Measurements from ENCODE around the gene ADGRA1.
"Not testable (repeated sequence)": the region's sequence is repeated elsewhere in the genome, so short reads cannot be mapped to it uniquely, and the experiment has no call there.

Gene ADGRA1

DNA sequence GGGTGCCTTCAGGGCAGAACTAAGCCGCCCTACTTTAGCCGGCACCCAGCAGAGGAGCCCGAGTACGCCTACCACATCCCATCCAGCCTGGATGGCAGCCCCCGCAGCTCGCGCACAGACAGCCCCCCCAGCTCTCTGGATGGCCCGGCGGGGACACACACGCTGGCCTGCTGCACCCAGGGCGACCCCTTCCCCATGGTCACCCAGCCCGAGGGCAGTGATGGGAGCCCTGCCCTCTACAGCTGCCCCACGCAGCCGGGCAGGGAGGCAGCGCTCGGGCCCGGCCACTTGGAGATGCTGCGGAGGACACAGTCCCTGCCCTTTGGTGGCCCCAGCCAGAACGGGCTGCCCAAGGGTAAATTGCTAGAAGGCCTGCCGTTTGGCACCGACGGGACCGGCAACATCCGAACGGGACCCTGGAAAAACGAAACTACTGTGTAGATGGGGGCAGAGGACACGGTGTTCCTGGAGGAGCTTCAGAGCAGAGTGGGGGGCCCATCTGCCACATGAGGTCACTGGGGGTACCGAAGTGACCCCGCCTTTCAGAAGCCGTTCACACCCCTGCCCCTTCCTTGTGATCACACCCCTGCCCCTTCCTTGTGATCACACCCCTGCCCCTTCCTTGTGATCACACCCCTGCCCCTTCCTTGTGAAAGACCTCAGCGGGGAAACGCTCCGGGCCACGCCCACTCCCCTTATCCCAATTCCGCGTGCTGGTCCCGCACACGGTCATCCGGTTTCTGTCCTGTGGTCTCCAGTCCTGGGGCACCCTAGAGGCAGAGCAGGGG lies 41.5 kb downstream of the ADGRA1 start:
- DNase-seq, result no peak

- no peak for DNase-seq
Observed at GRCh38 chr10:133129859-133130495, 42.3 kb downstream of the ADGRA1 start.

- no peak for DNase-seq
Observed at GRCh38 chr10:133130602-133131001, 42.9 kb downstream of the ADGRA1 start.

- DNase-seq, result no peak
Observed at GRCh38 chr10:133131053-133131452, 43.3 kb downstream of the ADGRA1 start.

DNA sequence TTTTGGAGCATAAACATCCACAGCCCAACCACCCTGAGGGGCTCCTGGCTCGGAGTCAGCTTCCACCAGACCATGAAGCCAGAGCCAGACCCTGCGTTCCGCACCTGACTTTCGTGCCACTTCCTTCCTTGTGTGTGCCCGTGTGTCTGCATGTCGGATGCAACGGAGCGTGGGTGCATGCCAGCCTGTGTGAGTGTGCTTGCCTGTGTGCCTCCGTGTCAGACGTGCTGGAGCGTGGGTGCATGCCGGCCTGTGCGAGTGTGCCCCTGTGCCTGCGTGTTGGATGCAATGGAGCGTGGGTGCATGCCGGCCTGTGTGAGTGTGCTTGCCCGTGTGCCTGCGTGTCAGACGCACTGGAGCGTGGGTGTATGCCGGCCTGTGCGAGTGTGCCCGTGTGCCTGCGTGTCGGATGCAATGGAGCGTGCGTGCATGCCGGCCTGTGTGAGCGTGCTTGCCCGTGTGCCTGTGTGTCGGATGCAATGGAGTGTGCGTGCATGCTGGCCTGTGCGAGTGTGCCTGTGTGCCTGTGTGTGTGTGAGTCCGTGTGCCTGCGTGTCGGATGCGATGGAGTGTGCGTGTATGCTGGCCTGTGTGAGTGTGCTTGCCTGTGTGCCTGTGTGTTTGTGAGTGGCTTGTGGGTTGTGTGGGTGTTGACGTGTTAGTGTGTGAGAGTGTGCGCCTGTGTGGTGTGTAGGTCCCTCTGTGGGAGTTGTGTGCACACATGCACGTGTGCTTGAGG lies 44.2 kb downstream of the ADGRA1 start:
- DNase-seq, result no peak

GRCh38 chr10:133132473-133133291 lies 45.0 kb downstream of the ADGRA1 start:
- no peak for DNase-seq

- no peak for DNase-seq
Observed at GRCh38 chr10:133133471-133134231, 45.9 kb downstream of the ADGRA1 start.

DNA sequence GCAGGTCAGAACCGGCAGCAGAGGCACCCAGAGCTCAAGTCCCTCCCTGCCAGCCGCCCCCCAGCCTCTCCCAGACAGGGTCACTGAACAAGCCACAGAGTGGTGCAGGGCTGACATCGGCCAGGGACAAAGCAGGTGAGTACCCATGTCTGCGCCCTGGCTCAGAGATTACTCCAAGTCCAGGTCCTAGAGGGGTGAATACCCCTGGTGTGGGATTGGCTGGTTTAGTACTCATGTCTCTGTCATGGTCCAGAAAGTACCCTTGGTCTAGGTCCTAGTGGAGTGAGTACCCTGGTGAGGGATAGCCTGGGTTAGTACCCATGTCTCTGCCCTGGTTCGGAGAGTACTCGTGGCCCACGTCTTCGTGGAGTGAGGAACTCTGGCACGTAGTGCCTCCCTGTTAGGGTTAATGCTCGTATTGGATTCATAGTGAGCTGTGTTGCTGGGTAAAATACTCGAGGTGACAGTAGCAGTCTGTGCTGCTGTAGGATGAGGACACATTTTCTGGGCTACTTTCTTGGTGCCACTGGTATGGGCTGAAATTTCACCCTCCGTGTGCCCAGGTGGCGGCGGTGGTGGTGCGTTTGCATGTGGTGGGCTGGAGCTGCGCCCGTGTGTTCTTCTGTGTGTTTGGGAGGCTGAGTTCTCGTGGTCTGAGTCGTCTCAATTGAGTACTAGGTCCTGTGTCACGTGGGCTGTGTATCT lies 46.8 kb downstream of the ADGRA1 start:
- DNase-seq, result no peak

DNA sequence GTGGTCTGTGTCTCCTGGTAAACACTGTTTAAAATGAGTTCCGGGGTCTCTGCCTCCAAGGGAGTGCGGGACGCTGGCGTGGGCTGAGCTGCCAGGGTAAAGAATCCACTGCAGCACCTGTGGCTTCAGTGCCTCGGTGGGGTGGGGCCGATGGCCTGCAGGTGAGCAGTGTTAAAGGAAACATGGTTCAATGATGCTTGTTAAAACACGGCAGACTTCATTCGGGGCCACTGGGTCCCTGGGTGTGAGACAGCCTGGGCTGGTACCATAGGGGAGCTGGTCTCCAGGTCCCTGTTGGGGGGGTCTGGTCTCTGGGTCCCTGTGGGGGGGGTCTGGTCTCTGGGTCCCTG lies 47.4 kb downstream of the ADGRA1 start:
- DNase-seq, result no peak

DNA sequence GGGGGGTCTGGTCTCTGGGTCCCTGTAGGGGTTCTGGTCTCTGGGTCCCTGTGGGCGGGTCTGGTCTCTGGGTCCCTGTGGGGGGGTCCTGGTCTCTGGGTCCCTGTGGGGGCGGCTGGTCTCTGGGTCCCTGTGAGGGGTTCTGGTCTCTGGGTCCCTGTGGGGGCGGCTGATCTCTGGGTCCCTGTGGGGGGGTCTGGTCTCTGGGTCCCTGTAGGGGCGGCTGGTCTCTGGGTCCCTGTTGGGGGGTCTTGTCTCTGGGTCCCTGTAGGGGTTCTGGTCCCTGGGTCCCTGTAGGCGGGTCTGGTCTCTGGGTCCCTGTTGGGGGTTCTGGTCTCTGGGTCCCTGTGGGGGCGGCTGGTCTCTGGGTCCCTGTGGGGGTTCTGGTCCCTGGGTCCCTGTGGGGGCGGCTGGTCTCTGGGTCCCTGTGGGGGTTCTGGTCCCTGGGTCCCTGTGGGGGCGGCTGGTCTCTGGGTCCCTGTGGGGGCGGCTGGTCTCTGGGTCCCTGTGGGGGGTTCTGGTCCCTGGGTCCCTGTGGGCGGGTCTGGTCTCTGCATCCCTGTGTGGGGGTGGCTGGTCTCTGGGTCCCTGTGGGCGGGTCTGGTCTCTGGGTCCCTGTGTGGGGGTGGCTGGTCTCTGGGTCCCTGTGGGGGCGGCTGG lies 49.9 kb downstream of the ADGRA1 start:
- DNase-seq, result not testable (repeated sequence)

GRCh38 chr10:133139551-133140065 lies 51.9 kb downstream of the ADGRA1 start:
- DNase-seq, result no peak

DNA sequence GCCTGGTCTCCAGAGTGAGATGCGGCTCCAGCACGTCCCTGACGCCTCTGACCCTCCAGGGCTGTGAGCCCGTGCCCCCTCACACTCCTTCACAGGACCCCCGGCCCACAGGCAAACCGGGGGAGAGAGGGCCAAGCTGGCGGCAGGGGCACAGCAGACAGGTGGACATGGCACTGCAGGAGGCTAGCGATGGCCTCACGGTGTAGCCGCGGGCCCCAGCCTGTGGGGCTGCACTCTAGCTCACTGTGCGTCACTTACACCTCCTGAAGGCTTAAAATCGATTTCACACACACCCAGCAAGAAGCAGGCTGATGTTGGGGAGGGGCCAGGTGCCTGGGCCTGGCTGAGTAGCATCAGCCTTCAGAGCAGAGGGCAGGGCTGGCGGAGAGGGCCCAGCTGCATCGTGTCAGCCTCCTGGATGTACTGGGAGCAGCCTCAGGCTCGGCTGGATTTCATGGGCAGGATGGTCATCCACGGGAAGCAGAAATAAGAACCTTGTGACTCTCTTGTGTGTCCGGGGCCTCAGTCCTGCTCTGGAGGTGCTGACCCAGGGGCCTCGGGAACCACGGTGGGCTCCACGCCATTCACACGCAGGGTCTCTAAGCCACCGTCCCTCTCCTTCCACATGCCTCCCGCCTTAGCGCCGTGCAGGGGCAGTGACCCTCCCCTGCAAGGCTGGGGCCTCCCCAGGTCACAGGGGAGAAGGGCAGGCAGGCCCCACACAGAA lies 52.9 kb downstream of the ADGRA1 start:
- DNase-seq, result no peak

GRCh38 chr10:133141144-133141957 lies 53.6 kb downstream of the ADGRA1 start:
- no peak for DNase-seq

DNA sequence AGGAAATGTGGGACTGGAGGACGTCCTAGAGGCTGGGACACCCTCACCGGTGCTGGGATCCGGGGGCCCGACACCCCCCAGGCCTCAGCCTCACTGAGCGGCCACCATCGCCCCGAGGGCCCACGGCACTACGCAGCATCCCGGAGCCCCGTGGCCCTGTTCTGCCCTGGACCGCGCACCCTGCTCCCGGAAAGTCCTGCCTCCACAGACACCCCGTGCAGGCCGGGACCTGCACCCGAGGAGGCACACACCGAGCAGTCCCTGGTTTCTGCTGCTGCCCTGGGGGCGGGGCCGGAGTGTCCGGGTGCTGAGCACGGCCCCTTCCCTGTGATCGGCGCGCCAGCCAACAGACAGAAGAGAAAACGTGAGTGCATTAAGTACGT lies 54.2 kb downstream of the ADGRA1 start:
- no peak for DNase-seq

- DNase-seq, result no peak
Observed at GRCh38 chr10:133142523-133143199, 54.9 kb downstream of the ADGRA1 start.

DNA sequence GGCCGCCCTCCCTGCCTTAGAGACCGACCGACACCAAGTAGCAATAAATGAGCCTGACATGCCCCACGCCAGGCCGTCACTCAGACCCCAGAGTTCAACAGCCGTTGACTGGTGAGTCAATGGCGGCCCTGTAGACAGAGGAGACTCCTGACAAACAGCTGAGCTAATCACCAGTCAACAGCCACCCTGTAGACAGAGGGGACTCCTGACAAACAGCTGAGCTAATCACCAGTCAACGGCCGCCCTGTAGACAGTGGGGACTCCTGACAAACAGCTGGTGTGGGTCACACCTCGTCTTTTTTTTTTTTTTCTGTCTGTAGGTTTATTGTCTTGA lies 55.4 kb downstream of the ADGRA1 start:
- no peak for DNase-seq

- DNase-seq, result no peak
Observed at GRCh38 chr10:133143546-133143945, 55.8 kb downstream of the ADGRA1 start.

- no peak for DNase-seq
Observed at GRCh38 chr10:133144771-133145170, 57.0 kb downstream of the ADGRA1 start.

DNA sequence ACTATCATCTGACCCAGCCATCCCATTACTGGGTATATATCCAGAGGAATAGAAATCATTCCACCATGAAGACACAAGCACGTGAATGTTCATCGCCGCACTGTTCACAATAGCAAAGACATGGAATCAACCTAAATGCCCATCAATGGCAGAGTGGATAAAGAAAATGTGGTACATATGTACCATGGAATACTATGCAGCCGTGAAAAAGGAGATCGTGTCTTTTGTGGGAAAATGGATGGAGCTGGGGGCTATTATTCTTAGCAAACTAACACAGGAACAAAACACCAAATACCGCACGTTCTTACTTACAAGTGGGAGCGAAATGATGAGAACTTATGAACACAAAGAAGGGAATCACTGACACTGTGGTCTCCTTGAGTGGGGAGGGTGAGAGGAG lies 62.5 kb downstream of the ADGRA1 start:
- no peak for DNase-seq

All from fibroblast of skin of scalp (primary cell).